Right ventricle myocardium superior (tissue), 1 donor: ENCODE data around the gene OSBPL6. TPM values are rescaled to one million over a fixed set of nuclear protein-coding genes. Genes with fewer than 3 reads are reported as not detected.

Experiments used
- ATAC-seq: fragments of 200-7000 bp; cut with Tn5 transposase; one replicate; pipeline ENCODE4 v1.9.1; 2020; ENCODE audit warnings: mild to moderate bottlenecking; ENCODE audit not compliant: poor library complexity
- DNase-seq: peaks from one replicate; pipeline ENCODE4 v3.0.0-alpha.2; 2020
- intact Hi-C: fragments of 100-400 bp; cut with DNase I; formaldehyde crosslinking; loops from one replicate; pipeline ENCODE4 v1.11.2; 2022
- total RNA-seq: library from RNA; stranded (reverse); fragmentation: NEBNext Ultra II Directional; extraction: Animal tissue kit (Norgen Biotek cat#: 25700); gene quantifications from one replicate; pipeline ENCODE4 v1.2.1, GENCODE V29; 2021
- donor health status: DM: no; HTN: yes; CAD: no; lungs with severe emphysema.

OSBPL6 gene
- total RNA-seq, 1 donor from 2014 or later, result 3.3 TPM

DNA sequence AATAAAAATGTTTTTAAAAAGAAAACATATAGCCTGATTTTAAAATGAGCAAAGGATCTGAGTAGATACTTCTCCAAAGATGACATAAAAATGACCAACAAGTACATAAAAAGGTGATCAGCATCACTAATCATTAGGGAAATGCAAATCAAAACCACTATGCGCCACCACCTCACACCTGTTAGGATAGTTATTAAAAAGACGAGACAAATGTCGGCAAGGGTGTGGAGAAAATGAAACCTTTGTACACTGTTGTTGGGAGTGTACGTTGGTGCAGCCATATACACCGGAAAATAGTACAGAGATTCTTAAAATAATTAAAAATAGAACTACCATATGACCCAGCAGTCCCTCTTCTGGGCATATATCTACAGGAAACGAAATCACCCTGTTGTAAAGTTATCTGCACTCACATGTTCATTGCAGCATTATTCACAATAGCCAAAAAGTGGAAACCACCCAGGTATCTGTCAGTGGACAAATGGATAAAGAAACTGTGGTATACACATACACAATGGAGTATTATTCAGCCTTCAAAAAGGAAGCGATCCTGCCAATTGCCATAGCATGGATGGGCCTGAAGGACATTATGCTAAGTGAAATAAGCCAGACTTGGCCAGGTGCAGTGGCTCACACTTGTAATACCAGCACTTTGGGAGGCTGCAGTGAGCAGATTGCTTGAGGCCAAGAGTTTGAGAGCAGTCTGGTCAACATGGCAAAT lies 165.0 kb downstream of the OSBPL6 start:
- intact Hi-C loops, result no loop called here
- no peak for ATAC-seq
- no peak for DNase-seq

DNA sequence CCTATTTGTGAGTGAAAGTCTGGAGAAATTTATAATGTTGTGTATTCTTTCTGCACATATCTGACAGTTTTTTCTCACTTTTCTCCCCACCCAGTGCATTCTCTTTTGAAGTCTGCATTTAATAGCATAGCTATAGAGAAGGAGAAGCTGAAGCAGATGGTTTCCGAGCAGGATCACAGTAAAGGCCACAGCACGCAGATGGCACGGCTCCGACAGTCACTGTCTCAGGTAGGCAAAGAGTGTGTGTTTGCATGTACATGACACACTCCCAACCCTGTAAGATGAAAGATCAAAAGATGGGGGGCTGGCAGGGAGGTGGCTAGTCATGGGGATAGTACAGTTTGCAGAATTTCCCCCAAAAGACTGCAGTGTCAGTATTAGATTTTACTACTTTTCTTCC lies 167.3 kb downstream of the OSBPL6 start:
- intact Hi-C loops, result no loop called here
- DNase-seq, result no peak
- ATAC-seq, result no peak

DNA sequence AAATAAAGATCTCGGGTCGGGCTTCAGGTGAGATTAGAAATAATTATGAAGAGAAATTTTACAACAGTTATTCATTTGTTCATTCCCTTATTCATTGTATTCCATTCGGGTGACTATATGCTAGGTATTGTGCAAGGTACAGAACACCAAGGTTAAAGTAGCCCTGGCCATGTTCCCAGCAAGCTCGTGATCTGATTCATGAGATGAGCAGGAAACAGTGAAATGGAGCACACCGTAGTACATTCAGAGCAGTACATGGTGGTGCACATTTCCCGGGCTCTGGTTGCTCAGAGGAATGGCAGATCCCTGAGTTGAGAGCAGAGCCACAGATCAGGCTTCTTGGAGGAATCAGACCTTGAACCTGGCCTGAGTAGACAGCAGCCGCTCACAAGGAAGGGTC lies 168.9 kb downstream of the OSBPL6 start:
- no peak for ATAC-seq
- intact Hi-C loops, result no loop called here
- no peak for DNase-seq

DNA sequence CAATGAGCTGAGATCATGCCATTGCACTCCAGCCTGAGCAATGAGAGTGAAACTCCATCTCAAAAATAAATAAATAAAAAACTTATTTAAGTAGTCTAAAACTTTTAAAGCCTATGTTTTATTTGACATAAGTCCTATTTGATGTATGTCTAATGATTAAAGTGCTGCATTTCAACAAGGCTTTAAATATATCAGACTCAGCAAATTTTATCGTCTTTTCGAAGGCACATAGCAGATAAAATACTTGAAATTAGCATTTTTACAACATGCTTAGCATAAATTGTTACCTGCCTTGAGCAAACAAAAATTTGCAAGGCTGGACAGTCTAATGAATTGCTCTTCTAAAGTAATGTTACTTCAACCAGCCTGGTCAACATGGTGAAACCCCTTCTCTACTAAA lies 170.8 kb downstream of the OSBPL6 start:
- DNase-seq, result no peak
- ATAC-seq, result no peak
- intact Hi-C loops, result no loop called here

GRCh38 chr2:178366412-178366811 lies 172.1 kb downstream of the OSBPL6 start:
- ATAC-seq (no peak), DNase-seq (no peak)
- intact Hi-C loops, result no loop called here

DNA sequence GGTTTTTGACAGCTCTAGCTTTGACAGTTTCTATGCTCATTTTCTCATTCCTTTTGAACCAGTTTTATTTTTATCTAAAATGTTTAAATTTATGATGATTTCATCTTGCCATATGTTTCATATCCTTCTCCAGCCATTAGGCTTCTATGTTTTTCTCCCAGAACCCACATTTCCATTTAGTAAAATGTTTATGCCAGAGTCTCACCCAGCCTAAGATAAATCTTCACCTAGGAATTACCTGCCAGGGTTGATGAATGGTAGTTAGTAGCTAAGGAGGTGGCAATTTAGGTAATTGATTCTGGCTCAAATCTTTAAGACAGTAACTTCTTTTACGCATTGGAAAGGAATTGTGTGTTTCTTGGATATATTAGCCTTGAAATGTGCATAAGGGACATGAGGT lies 173.0 kb downstream of the OSBPL6 start:
- intact Hi-C loops, result no loop called here
- no peak for DNase-seq
- no peak for ATAC-seq

DNA sequence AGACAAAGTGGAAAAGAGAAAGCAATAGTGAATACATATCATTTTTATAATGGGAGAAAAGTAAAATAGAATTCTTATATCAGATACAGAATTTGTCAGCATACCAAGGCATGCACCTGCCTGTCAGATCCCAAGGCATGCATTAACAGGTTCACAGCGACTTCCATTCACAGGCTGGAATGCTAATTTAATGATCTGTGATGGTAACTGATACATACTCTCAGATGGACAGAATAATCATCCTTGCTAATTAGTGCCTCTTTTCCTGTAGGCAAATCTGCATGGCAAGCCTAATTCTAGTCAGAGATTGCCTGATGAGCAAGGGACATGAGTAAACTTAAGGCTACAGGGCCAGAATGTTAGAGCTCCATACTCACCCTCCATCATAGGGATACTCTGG lies 180.6 kb downstream of the OSBPL6 start:
- DNase-seq (no peak), ATAC-seq (no peak)
- intact Hi-C loops, result no loop called here

DNA sequence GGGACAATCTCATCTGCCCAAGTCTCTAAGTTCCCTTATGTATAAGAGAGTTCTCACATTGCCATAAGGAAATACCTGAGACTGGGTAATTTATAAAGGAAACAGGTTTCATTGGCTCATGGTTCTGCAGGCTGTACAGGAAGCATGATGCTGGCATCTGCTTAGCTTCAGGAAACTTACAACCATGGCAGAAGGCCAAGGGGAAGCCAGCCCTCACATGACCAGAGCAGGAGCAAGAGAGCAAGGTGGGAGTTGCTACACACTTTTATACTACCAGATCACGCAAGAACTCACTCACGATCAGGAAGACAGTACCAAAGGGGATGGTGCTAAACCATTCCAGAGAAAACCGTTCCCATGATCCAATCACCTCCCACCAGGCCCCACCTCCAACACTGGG lies 182.7 kb downstream of the OSBPL6 start:
- intact Hi-C loops, result no loop called here
- ATAC-seq (no peak), DNase-seq (no peak)

DNA sequence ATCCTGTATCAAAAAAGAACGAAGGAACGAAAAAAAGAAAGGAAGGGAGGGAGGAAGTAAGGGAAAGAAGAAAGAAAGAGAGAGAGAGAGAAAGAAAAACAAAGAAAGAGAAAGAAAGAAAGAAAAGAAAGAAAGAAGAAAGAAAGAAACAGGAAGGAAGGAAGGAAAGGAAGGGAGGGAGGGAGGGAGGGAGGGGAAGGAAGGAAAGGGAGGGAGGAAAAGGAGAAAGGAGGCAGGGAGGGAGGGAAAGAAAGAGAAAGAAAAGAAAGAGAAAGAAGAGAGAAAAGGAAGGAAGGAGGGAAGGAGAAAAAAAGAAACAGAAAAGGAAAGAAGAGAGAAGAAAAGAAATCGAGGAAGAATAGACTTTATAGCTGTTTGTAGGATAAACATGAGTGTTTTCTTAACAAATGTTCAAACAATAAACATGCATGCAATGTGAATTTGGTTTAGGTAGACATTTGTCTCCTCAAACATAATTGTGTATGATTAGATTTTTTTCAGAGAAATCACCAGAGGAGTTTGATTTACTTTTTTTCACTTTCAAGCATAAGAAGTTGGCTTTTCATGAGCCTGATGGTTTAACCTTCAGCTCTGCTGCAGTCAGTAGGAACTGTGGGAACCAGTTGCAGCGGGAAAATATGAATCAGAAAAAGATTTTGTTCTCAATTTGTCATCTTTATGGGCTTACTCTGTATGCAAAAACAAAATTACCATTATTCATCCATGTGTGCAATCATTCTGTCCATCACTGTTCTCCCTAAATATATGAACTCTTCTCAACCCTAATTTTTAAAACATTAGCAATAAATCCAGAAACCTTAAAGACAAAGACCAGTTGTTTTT lies 185.1 kb downstream of the OSBPL6 start:
- DNase-seq (no peak), ATAC-seq (no peak)
- intact Hi-C loops, result no loop called here

GRCh38 chr2:178380763-178381162 lies 186.5 kb downstream of the OSBPL6 start:
- no peak for DNase-seq
- ATAC-seq, result no peak
- intact Hi-C loops, result no loop called here

DNA sequence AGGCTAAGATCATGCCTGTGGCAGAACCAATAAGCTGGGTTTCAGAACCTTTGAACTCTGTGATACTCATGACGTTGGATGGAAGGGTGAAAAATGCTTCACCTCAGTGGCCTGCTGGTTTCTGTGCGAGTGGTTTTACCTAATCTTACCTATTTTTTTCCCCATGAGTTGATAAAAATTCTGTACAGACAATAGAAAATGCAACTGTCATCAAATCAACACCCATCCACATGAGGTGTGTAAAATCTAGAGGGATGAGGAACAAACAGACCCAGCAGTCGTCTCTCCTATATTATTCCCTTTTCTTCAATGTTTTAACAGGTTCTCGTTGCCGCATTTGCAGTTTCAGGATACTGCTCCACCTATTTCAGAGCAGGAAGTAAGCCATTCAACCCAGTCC lies 189.4 kb downstream of the OSBPL6 start:
- ATAC-seq (no peak), DNase-seq (no peak)
- intact Hi-C loops, result no loop called here

DNA sequence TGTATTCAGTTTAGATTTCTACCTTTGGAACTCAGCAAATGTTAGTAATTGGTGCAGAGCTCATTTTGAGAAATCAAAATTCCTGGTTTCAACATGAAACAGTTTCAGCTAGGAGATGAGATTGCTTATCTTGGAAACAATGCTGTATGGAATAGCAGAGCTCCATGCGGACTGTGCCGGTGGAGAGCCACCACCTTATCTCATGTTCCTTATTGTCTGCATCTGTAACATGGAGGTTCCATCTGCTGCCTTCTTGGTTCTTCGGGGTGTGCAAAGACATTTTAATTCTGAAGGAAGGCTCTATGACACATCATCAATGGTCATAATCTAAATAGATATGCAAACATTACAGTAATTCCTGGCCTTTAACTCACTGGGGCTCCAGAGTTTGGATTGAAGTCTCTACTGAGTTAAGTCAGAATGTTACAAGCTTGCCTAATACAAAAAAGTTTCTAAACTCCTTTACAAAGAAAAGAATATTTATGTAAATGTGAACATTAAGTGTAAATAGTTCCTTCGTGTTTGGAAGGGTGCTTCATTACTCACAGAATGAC lies 191.4 kb downstream of the OSBPL6 start:
- intact Hi-C loops, result no loop called here
- ATAC-seq, result no peak
- no peak for DNase-seq

GRCh38 chr2:178386986-178387597 lies 192.8 kb downstream of the OSBPL6 start:
- DNase-seq, result no peak
- no peak for ATAC-seq
- intact Hi-C loops, result no loop called here

GRCh38 chr2:178388287-178388686 lies 194.0 kb downstream of the OSBPL6 start:
- intact Hi-C loops, result no loop called here
- ATAC-seq, result no peak

GRCh38 chr2:178391701-178392100 lies 197.4 kb downstream of the OSBPL6 start:
- DNase-seq (no peak), ATAC-seq (no peak)
- intact Hi-C loops, result no loop called here

More at GRCh38 chr2:178388287-178388686, 194.0 kb downstream of the OSBPL6 start:
- DNase-seq, result no peak

- intact Hi-C loops, result no loop called here
- DNase-seq (no peak), ATAC-seq (no peak)
Observed at GRCh38 chr2:178392215-178392614, 197.9 kb downstream of the OSBPL6 start.

GRCh38 chr2:178394859-178395258 lies 200.5 kb downstream of the OSBPL6 start:
- ATAC-seq, result no peak
- intact Hi-C loops, result no loop called here

DNA sequence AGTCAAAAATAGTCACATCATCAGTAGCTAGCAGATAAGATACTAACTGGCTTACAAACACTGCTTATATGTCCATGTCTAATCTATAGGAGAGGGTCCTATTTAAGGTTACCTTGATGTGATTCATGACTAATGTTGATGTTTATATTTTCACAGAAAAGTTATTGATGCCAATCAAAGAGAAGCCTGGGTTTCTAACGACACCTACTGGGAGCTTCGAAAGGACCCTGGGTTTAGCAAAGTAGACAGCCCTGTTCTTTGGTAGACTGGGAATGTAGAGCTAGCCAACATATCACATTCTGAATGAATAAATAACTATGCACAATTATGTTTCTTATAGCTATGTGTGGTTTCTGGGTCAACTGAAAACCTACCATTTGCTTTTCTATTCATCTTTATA lies 201.0 kb downstream of the OSBPL6 start:
- no peak for ATAC-seq
- DNase-seq, result no peak
- intact Hi-C loops, result no loop called here

More at GRCh38 chr2:178394859-178395258, 200.5 kb downstream of the OSBPL6 start:
- no peak for DNase-seq

- no peak for ATAC-seq
- no peak for DNase-seq
- intact Hi-C loops, result no loop called here
Observed at GRCh38 chr2:178395941-178396570, 201.7 kb downstream of the OSBPL6 start.
